GM19351 (cell line): Measurements from ENCODE around the gene NRAP.

ENCODE experiments used
- ATAC-seq: cut with Tn5 transposase; IDR thresholded peaks from one replicate; pipeline ENCODE4 v1.9.1; 2021; ENCODE audit warnings: mild to moderate bottlenecking, moderate library complexity; ENCODE audit not compliant: unreplicated experiment

Gene NRAP

GRCh38 chr10:113663908-113664307 lies at the start of gene NRAP:
Gene NRAP (minus strand): TSS chr10:113664041. CDS start chr10:113663882, 159 bp downstream.
- ATAC-seq, result no peak

- no peak for ATAC-seq
Measured at GRCh38 chr10:113713640-113713982, 49.8 kb upstream of the NRAP start.

DNA sequence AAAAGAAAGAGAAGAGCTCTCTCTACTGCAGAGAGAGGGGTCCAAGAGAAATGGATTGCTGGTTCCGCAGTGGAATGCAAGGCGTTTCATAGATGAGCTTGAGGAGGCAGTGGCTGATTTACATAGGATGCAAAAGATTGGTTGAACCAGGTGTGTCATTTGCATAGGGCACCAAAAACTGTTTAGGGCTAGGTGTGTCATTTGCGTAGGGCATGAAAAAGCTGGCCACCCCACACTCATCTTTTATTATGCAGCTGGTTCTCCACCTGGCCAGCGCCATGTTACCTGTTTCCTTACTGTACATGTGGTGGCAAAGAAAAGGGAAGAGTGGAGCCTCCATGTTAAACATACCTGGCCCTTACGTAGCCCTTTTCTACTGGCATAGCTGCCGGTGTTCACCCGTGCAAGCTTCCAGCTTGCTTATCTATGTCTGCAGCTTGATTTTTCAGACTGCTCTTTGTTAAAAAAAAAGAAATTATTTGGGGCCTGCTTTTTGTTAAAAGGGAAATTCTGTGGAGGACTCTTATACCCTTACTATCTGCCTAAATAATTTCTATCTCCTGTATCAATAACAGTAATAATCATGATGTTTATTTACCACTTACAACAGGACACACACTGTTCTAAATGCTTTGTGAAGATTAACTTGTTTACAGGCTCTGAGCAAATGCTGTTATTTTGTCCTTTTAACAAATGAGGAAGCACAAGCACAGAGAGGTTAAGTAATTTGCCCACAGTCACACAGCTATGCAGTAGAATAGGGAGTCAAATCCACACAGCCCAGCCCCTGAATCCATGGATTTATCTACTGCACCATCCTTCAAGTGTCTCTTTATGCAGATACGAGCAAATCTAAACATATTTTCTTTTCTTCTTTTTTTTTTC lies 49.2 kb upstream of the NRAP start:
- no peak for ATAC-seq

DNA sequence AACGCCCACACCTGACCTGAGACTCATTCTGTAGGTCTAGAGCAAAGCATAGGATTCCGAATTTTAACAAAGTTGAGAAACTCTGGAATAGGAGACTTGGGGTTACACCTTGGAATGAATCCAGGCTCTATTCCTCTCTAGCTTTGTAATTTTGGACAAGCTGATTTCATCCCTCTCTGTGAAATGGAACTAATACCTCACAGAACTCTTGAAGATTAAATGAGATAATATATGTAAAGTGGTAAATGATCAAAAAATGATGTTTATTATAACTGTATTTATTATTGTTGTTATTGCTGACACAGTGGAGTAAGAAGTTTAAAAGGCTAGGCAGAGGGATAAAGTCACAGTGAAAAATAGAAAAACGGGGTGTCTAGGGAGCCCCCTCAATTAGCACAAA lies 48.2 kb upstream of the NRAP start:
- ATAC-seq, result no peak

- ATAC-seq, result no peak
Measured at GRCh38 chr10:113711142-113711541, 47.3 kb upstream of the NRAP start.

GRCh38 chr10:113709221-113709838 lies 45.5 kb upstream of the NRAP start:
- no peak for ATAC-seq

DNA sequence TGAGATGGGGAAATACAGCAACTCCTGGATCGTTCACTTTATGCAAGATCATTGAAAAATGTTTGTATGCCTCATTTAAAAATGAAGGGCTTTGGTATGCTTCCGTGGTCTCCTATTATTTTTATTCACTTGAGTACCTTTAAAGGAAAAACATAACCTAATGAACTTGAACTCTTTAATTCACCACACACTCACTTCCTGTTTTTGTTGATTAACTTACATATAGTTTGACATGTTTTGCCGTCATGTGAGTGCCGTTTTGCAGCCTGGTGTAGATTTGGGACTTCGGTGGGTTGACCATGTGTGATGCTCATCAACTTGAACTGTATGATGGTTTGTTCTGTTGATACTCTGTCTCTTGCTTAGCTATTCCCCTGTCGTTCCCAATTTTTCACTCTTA lies 44.8 kb upstream of the NRAP start:
- ATAC-seq, result no peak

DNA sequence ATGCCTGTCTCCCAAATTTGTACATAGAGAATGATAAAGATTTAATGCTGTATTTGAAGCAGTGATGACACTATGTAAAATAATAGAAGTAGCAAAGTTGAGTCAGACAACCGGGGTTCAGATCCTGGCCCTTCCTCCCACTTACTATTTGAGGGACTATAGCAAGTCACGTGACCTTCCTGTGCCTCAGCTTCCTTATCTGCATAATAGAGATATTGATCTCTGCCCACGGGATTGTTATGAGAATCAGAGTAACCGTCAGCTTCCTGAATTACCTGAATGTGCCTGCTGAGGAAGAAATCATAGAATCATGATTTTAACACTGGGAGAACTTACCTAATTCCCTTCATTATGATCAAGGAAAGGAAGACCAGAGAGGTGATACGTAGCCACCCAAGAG lies 42.8 kb upstream of the NRAP start:
- no peak for ATAC-seq

GRCh38 chr10:113705344-113705652 lies 41.5 kb upstream of the NRAP start:
- ATAC-seq, result no peak

- ATAC-seq, result no peak
Measured at GRCh38 chr10:113704637-113705343, 40.9 kb upstream of the NRAP start.

GRCh38 chr10:113697595-113697994 lies 33.8 kb upstream of the NRAP start:
- ATAC-seq, result no peak

GRCh38 chr10:113695691-113696090 lies 31.9 kb upstream of the NRAP start:
- ATAC-seq, result no peak

DNA sequence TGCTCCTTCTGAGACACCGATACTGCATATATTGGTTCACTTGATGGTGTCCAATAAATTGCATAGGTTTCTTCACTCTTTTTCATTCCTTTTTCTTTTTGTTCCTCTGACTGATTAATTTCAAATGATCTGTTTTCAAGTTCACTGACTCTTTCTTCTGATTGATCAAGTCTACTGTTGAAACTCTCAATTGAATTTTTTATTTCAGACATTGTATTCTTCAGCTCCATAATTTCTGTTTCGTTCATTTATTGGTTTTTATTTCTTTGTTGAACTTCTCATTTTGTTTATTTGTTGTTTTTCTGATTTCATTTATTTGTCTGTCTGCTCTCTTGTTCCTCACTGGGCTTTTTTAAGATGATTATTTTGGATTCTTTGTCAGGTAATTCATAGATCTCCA lies 29.5 kb upstream of the NRAP start:
- no peak for ATAC-seq

GRCh38 chr10:113692271-113692670 lies 28.4 kb upstream of the NRAP start:
- ATAC-seq, result no peak

DNA sequence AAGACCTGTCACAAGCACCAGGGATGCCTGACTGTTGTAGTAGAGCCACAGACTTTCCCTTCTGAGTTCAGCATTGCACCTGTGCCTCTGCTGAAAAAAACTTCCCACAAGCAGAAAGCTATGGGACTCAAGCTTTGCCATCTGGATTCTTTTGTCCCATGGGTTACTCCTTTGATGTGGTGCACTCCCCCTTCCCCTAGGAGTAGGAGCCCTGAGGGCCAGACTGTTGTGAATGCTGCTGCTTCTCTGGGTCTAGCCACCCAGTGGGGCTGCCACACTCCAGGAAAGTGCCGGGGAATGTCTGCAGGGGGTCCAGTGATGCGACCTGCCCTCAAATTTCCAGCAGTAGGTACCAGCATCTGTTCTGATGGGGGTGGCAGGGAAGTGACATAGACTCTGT lies 27.5 kb upstream of the NRAP start:
- ATAC-seq, result no peak

GRCh38 chr10:113690749-113691148 lies 26.9 kb upstream of the NRAP start:
- no peak for ATAC-seq

DNA sequence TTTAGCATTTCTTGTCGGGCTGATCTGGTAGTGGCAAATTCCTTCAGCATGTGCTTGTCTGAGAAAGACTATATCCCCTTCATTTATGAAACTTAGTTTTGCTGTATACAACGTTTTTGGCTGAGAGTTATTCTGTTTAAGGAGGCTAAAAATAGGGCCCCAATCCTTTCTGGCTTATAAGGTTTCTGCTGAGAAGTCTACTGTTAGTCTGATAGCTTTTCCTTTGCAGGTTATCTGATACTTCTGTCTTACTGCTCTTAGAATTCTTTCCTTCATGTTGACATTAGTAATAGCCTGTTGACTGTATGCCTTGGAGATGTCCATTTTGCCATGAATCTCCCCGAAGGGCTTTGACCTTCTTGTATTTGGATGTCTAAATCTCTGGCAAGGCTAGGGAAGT lies 25.7 kb upstream of the NRAP start:
- ATAC-seq, result no peak

DNA sequence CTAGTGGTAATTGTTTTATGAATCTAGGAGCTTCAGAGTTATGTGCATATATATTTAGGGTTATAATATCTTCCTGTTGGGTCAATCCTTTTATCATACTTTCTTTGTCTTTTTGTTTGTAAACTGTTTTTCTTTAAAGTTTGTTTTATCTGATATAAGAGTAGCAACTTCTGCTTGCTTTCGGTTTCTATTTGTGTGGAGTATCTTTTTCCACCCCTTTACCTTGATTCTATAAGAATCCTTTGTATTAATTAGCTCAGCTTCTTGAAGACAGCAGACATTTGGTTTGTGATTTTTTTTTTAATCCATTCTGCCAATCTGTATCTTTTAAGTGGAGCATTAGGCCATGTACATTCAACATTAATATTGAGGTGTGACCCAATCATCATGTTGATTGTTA lies 25.2 kb upstream of the NRAP start:
- ATAC-seq, result no peak

DNA sequence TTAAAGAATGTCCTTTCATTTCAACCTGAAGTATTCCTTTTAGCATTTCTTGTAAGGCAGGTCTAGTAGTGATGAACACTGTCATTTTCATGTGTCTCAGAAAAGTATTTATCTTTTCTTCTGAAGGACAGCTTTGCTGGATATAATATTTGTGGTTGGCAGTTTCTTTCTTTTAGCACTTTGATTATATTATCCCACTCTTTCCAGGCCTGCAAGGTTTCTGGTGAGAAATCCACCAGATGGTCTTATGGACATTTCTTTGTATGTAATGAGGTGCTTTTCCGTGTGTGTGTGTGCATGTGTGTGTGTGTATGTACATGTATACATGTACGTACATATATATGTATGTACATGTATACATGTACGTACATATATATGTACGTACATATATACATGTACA lies 23.2 kb upstream of the NRAP start:
- ATAC-seq, result no peak

GRCh38 chr10:113686028-113686427 lies 22.2 kb upstream of the NRAP start:
- ATAC-seq, result no peak

GRCh38 chr10:113683300-113683699 lies 19.5 kb upstream of the NRAP start:
- no peak for ATAC-seq
